HG02623 (cell line): ENCODE results near the gene FNIP2.
"Not testable (repeated sequence)": the region's sequence is repeated elsewhere in the genome, so short reads cannot be mapped to it uniquely, and the experiment has no call there.

ENCODE experiments used
- ATAC-seq: cut with Tn5 transposase; IDR thresholded peaks from one replicate; pipeline ENCODE4 v1.9.1; 2021; ENCODE audit warnings: moderate library complexity; ENCODE audit not compliant: unreplicated experiment

FNIP2 gene

GRCh38 chr4:158768555-158769174, at the start of gene FNIP2:
TSS of gene FNIP2 (plus strand) at chr4:158769026. CDS start at chr4:158769213, 187 bp downstream.
- ATAC-seq, result peak; percentile 76

GRCh38 chr4:158721680-158722079, 47.1 kb upstream of the FNIP2 start:
- no peak for ATAC-seq

- no peak for ATAC-seq
These were observed 46.4 kb upstream of the FNIP2 start for GRCh38 chr4:158722291-158722916.

- ATAC-seq, result peak; percentile 96
These were observed 45.7 kb upstream of the FNIP2 start, which contains the start of gene PPID for GRCh38 chr4:158722917-158723793. TSS of gene PPID (minus strand) at chr4:158723396. CDS start at chr4:158723288, 108 bp downstream.

GRCh38 chr4:158724637-158725036, 44.2 kb upstream of the FNIP2 start:
- no peak for ATAC-seq

- ATAC-seq, result no peak
These were observed 42.2 kb upstream of the FNIP2 start for GRCh38 chr4:158726633-158727032.

GRCh38 chr4:158728236-158728635, 40.6 kb upstream of the FNIP2 start:
- ATAC-seq, result no peak

GRCh38 chr4:158729716-158730559, 38.9 kb upstream of the FNIP2 start:
- peak; percentile 90 for ATAC-seq

- ATAC-seq, result no peak
These were observed 30.0 kb upstream of the FNIP2 start for GRCh38 chr4:158738866-158739265.

GRCh38 chr4:158739600-158739999, 29.2 kb upstream of the FNIP2 start:
- ATAC-seq, result no peak

- ATAC-seq, result no peak
These were observed 27.4 kb upstream of the FNIP2 start for GRCh38 chr4:158741326-158742021.

GRCh38 chr4:158746537-158746936, 22.3 kb upstream of the FNIP2 start:
- not testable (repeated sequence) for ATAC-seq

GRCh38 chr4:158750379-158750778, 18.4 kb upstream of the FNIP2 start:
- ATAC-seq, result no peak

GRCh38 chr4:158754385-158755180, 14.2 kb upstream of the FNIP2 start:
- ATAC-seq, result no peak

- not testable (repeated sequence) for ATAC-seq
These were observed 13.0 kb upstream of the FNIP2 start for GRCh38 chr4:158755819-158756218.

- ATAC-seq, result no peak
These were observed 12.2 kb upstream of the FNIP2 start for GRCh38 chr4:158756588-158756987.

- ATAC-seq, result no peak
These were observed 10.7 kb upstream of the FNIP2 start for GRCh38 chr4:158758142-158758541.

- no peak for ATAC-seq
These were observed 10.1 kb upstream of the FNIP2 start for GRCh38 chr4:158758703-158759102.

GRCh38 chr4:158759539-158759938, 9.3 kb upstream of the FNIP2 start:
- not testable (repeated sequence) for ATAC-seq
